GM10266 (cell line): ENCODE measurements around the gene KAT2A.

Experiments
- DNase-seq: peaks from one replicate; pipeline ENCODE4 v3.0.0; 2012; ENCODE audit errors: extremely low spot score
- TF ChIP-seq, protein P1 (sequence below): IDR thresholded peaks from 2 replicates; pipeline ENCODE4 v1.5.1; 2012; ENCODE audit warnings: mild to moderate bottlenecking, low read depth; ENCODE audit not compliant: control insufficient read depth, insufficient read depth; ENCODE audit errors: missing control alignments

KAT2A gene

DNA sequence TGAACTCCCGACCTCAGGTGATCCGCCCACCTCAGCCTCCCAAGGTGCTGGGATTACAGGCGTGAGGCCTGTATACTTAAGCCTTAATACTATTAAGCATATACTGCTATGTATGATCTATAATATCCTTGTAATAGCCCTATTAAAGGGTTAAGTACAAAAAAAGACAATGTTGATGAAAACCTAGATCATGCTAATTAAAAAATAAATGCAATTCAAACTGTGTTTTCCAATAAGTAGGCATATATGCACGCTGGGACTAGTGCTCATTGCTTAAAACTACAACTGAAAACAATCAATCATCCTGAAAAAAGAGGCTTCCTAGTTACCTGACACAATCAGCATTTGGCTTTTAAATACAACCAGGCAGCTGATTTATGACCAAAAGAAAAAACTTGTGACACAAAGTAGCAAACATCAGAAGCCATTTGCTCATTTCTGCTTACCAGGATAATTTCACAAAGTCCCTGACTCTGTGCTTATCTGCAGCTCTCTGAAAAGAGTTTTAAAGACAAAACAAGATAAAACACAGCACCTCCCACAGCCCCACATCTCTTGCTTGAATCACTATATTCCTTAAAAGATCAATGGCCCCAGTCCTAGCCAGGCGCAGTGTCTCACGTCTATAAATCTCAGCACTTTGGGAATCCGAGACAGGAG lies 34.0 kb downstream of the KAT2A start:
- no peak for DNase-seq
- TF ChIP-seq, protein P1, sequence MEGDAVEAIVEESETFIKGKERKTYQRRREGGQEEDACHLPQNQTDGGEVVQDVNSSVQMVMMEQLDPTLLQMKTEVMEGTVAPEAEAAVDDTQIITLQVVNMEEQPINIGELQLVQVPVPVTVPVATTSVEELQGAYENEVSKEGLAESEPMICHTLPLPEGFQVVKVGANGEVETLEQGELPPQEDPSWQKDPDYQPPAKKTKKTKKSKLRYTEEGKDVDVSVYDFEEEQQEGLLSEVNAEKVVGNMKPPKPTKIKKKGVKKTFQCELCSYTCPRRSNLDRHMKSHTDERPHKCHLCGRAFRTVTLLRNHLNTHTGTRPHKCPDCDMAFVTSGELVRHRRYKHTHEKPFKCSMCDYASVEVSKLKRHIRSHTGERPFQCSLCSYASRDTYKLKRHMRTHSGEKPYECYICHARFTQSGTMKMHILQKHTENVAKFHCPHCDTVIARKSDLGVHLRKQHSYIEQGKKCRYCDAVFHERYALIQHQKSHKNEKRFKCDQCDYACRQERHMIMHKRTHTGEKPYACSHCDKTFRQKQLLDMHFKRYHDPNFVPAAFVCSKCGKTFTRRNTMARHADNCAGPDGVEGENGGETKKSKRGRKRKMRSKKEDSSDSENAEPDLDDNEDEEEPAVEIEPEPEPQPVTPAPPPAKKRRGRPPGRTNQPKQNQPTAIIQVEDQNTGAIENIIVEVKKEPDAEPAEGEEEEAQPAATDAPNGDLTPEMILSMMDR: no peak

DNA sequence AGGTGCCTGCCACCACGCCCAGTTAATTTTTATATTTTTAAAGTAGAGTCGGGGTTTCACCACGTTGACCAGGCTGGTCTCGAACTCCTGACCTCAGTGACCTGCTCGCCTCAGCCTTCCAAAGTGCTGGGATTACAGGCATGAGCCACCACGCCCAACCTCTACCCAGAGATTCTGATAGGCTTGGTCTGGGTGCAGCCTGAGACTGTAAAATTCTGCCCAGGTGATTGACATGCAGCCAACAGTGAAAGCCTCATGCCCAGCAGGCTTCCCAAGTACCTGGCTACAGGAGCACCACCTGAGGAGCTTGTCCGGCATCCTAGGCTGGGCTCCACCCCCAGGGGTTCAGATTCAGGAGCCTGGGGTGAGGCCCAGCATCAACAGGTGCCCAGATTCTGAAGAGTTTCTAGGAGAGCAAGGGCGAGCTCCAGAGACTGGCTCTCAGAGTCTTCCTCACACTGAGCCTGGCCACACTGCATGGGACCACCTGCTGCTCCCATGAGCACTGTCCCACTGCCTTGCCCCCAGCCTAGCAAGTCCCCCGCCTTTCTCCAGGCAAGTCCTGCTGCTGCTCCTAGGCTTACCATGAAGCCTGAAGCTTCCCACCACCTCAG lies 39.5 kb downstream of the KAT2A start:
- TF ChIP-seq, protein P1: no peak

DNA sequence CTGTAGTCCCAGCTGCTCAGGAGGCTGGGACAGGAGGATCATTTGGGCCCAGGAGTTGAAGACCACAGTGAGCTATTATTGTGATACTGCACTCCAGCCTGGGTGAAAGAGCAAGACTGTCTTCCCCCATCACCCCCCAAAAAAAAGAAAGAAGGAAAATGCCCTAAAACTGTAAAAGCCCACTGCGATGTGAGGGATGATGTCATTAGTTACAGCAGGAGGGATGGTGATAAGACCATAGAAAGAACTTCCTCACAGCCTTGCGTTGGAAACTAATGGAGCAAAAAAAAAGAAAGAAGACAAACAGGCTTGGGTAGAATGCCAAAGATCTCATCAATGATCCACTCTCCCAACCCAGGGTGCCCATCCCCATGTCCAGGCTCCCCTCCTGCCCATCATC lies 41.6 kb downstream of the KAT2A start:
- DNase-seq: no peak
- TF ChIP-seq, protein P1: no peak

More for the DNA sequence above, 39.5 kb downstream of the KAT2A start:
- DNase-seq: no peak

DNA sequence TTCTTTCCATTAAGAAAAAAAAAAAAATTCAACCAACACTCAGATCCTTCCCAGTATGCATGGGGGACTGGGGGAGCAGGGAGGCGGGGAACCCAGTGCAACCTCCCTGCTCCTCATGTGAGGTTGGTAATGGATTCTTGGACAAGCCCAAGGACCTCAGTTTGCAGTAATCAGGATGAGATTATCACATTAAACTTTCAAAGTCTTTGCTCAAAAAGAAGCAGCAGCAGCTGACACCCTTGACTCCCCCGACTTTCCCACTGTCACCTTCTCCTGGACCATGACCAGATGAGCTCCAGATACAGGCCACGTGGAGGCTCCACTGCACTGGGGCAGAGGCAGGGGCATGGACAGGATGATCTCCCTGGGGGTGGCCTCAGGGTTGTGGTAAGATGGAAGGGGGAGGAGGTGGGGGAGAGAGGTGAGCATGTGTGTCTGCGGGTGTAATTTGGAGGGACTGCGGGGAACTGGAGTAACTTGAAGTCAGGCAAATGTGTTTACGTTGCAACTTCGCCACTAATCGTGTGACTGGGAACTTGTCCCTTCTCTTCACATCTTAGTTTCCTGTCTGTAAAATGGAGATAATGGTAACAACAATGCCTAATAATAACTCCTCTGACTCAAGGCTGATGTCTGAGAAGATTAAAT lies 42.6 kb downstream of the KAT2A start:
- DNase-seq: no peak
- TF ChIP-seq, protein P1: no peak

DNA sequence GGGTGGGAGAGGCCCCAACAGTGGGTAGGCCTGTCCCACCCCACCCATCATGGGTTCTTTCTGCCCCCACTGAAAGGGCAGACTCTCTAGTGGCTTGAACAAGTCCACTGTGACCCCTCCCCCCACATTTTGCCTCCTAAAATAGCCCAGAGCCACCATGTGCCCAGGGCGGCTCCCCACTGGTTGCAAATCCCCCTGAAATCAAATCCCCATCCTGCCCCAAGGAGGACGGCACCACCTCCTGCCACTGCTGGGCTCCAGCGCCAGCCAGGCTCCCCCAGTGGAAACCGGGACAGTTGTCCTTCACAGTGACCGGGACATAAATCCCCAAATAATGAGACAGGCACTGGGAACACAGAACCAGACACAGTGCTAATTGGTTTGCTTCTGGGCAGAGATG lies 43.4 kb downstream of the KAT2A start:
- TF ChIP-seq, protein P1: no peak
- no peak for DNase-seq

DNA sequence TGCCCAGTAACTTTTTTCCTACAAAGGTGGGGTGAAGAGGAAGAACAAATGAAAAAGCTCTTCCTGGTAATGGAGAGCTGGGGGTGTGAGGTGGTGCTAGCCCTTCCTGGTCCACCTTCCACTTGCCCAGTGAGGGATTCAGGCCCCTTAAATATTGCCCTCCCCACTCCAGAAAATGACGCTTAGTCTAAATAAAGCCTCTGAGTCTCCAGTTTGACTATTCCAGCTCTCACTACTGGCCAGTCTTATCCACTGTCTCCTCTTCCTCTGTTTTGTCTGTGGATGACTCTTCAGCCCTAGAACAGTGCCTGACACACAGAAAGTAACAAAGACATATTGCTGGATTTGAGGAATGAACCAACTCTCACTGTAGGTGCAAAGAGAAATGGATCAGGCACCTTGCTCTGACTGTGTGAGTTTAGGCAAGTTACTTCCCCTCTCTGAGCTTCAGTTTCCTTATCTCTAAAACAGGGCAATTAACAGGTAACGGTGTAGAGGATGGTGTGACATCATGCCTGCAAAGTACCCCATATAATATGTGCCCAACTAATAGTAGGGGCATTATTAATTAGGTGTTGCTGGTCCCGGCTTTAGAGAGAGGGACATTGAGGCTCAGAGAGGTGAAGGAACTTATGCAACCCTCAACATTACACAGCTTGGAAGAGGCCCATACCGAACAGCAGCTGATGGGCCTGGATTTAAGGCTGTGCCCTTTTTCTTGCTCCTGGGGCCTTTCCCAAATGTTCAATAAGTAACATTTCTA lies 44.2 kb downstream of the KAT2A start:
- TF ChIP-seq, protein P1: no peak
- no peak for DNase-seq

DNA sequence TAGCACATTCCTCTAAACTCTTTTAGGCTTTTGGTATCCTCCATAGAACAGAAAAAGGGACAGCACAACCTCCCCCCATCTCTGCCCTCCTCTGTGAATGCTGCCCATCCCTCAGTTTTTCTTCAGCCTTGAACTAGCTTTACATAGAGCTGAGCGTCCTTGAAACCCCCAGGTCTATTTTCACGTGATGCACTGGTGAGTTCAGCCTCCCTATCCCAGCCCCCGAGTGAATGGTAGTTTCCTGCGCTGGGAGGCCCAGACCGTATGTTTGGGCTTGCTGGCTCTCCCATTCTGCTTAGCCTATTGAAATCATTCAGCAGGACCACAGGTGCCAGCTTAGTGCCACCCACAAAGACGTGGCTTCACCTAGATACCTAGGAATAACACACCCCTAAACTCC lies 45.4 kb downstream of the KAT2A start:
- no peak for DNase-seq
- TF ChIP-seq, protein P1: no peak
